Neural crest cell (in vitro differentiated cells): ENCODE measurements around the gene DLG1. TPM values are rescaled to one million over a fixed set of nuclear protein-coding genes. Genes with fewer than 3 reads are reported as not detected.

Experiments used
- DNase-seq: peaks from one replicate; pipeline ENCODE4 v3.0.0; 2021; ENCODE audit warnings: low read depth, mixed read lengths, low spot score
- H3K27ac Mint-ChIP-seq: one replicate; pipeline ENCODE4 v1.8.0; 2021; ENCODE audit warnings: mild to moderate bottlenecking, mixed read lengths; ENCODE audit not compliant: unreplicated experiment
- H3K27me3 Mint-ChIP-seq: 2 replicates; pipeline ENCODE4 v1.8.0; 2021; ENCODE audit warnings: low read depth, mild to moderate bottlenecking, mixed read lengths
- H3K36me3 Mint-ChIP-seq: 2 replicates; pipeline ENCODE4 v1.8.0; 2021; ENCODE audit warnings: low read depth, mild to moderate bottlenecking, mixed read lengths
- H3K4me1 Mint-ChIP-seq: 2 replicates; pipeline ENCODE4 v1.8.0; 2021; ENCODE audit warnings: mixed read lengths
- H3K4me3 Mint-ChIP-seq: one replicate; pipeline ENCODE4 v1.8.0; 2021; ENCODE audit warnings: mild to moderate bottlenecking, mixed read lengths
- H3K9me3 Mint-ChIP-seq: 2 replicates; pipeline ENCODE4 v1.8.0; 2021; ENCODE audit warnings: mixed read lengths
- total RNA-seq: library from RNA; stranded (reverse); gene quantifications from 2 replicates; pipeline ENCODE4 v1.2.1, GENCODE V29; 2021
- TF ChIP-seq, protein P1 (sequence below): fragments of 200-600 bp; sonication (generic); conservative IDR thresholded peaks from 2 replicates; pipeline ENCODE4 v1.5.0; 2021; ENCODE audit warnings: antibody characterized with exemption, mild to moderate bottlenecking

The DLG1 gene
- total RNA-seq, 1 donor from 2014 or later = 95.5 TPM

DNA sequence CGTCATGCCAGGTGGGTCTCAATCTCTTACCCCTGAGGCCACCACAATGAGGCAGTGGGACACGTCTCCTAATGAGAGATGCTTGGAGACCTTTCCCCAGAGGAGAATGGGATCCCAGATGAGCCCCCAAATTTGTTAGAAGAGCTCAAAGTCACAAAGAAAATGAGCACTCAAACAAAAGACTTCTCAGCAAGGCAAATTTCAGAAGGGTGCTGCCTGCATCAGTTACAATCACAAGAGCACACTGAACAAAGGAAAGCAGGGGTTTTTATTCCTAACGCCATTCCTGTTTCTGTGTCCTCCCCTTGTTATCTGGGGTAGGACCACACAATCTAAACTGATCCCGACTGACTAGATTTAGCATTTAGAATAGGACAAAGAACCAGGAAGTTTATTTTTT, 50.1 kb downstream of the DLG1 start:
- H3K27me3 Mint-ChIP-seq = no peaks in the 10 kb centered on the region

GRCh38 chr3:197244751-197245150, 53.7 kb downstream of the DLG1 start:
- H3K4me3 Mint-ChIP-seq = no peak overlapping the region

More for the DNA sequence above, 50.1 kb downstream of the DLG1 start:
- Mint-ChIP-seq H3K4me3 (no peak overlapping the region), H3K9me3 (peaks cover 37% of the 10 kb centered on the region), H3K4me1 (peaks cover 4% of the 10 kb centered on the region), H3K27ac (no peak overlapping the region), H3K36me3 (peaks cover 78% of the 10 kb centered on the region)
- TF ChIP-seq, protein P1, sequence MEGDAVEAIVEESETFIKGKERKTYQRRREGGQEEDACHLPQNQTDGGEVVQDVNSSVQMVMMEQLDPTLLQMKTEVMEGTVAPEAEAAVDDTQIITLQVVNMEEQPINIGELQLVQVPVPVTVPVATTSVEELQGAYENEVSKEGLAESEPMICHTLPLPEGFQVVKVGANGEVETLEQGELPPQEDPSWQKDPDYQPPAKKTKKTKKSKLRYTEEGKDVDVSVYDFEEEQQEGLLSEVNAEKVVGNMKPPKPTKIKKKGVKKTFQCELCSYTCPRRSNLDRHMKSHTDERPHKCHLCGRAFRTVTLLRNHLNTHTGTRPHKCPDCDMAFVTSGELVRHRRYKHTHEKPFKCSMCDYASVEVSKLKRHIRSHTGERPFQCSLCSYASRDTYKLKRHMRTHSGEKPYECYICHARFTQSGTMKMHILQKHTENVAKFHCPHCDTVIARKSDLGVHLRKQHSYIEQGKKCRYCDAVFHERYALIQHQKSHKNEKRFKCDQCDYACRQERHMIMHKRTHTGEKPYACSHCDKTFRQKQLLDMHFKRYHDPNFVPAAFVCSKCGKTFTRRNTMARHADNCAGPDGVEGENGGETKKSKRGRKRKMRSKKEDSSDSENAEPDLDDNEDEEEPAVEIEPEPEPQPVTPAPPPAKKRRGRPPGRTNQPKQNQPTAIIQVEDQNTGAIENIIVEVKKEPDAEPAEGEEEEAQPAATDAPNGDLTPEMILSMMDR = no peak
- no peak for DNase-seq

DNA sequence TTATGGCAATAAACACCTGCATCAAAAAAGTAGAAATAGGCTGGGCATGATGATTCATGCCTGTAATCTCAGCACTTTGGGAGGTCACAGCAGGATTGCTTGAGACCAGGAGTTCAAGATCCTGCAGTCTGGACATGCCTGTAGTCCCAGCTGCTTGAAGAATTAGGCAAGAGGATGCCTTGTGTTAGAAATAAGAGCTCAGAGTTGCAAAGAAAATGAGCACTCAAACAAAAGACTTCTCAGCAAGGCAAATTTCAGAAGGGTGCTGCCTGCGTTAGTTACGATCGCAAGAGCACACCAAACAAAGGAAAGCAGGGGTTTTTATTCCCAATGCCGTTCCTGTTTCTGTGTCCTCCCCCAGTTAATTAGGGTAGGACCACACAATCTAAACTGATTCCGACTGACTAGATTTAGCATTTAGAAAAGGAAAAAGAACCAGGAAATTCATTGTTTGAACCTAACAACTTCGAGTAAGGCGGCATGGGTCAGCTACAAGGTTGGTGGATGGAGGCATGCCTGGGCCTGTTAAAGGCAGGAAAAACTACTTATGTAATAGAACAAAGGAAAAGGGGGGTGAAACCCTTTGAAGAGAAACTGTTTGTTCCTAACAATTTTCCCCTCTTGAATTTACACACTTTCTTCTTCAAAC, 55.5 kb downstream of the DLG1 start:
- Mint-ChIP-seq H3K4me1 (no peaks in the 10 kb centered on the region), H3K27me3 (no peaks in the 10 kb centered on the region), H3K4me3 (no peak overlapping the region), H3K9me3 (peaks cover 31% of the 10 kb centered on the region), H3K27ac (peak overlapping the region; percentile 55), H3K36me3 (peaks cover 78% of the 10 kb centered on the region)
- TF ChIP-seq, protein P1 = no peak
- no peak for DNase-seq

More at GRCh38 chr3:197244751-197245150, 53.7 kb downstream of the DLG1 start:
- Mint-ChIP-seq H3K27me3 (no peaks in the 10 kb centered on the region), H3K9me3 (peaks cover 41% of the 10 kb centered on the region), H3K4me1 (no peaks in the 10 kb centered on the region), H3K27ac (no peak overlapping the region), H3K36me3 (peaks cover 87% of the 10 kb centered on the region)
- DNase-seq = no peak
- TF ChIP-seq, protein P1 = no peak

- Mint-ChIP-seq H3K4me1 (no peaks in the 10 kb centered on the region), H3K27me3 (no peaks in the 10 kb centered on the region), H3K4me3 (no peak overlapping the region), H3K9me3 (peaks cover 22% of the 10 kb centered on the region), H3K27ac (no peak overlapping the region), H3K36me3 (peaks cover 70% of the 10 kb centered on the region)
- no peak for DNase-seq
- TF ChIP-seq, protein P1 = no peak
Measured at GRCh38 chr3:197241173-197241572, 57.2 kb downstream of the DLG1 start.

DNA sequence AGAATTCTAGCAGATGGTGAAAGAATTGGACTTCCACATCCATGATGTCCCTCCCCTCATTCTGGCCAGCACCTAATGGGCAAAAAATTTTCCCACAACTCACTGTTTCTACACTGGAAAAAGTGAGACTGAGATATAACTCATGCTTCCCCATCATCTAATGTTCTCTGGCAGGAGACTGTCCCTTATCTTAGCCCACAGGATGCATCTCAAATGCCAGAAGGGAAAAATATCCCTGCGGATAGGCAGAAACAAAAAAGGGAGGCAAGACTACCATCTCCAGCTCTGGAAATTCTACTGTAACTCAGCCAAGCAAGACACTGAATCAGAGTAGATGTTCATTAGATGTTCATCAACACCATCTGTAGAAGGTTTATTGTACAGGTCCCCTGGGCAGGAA, 58.6 kb downstream of the DLG1 start:
- Mint-ChIP-seq H3K4me3 (no peak overlapping the region), H3K27me3 (no peaks in the 10 kb centered on the region), H3K36me3 (peaks cover 66% of the 10 kb centered on the region), H3K27ac (no peak overlapping the region), H3K4me1 (no peaks in the 10 kb centered on the region), H3K9me3 (peaks cover 18% of the 10 kb centered on the region)
- TF ChIP-seq, protein P1 = no peak
- no peak for DNase-seq
